ENCODE measurements around the gene NPEPPS. TPM values are rescaled to one million over a fixed set of nuclear protein-coding genes. Genes with fewer than 3 reads are reported as not detected.
"Not testable (repeated sequence)": the region's sequence is repeated elsewhere in the genome, so short reads cannot be mapped to it uniquely, and the experiment has no call there.

The NPEPPS gene
- 150 and 186 TPM in 2 replicates for total RNA-seq (ENCODE audit: low replicate concordance)
- long read RNA-seq, full-length matches to known transcripts = 93 of 250 reads
- long read RNA-seq, partial matches to known transcripts = 120 of 250 reads
- long read RNA-seq, other reads (novel, unspliced or antisense) = 37 of 250 reads

GRCh38 chr17:47530557-47531232 lies at the start of gene NPEPPS:
Gene NPEPPS, plus strand, starts transcription at chr17:47531108. Its CDS starts 193 bp downstream, at chr17:47531301.
- not testable (repeated sequence) for H3K4me1 Mint-ChIP-seq (ENCODE audit: unreplicated experiment); H3K9me3 Mint-ChIP-seq; H3K27me3 Mint-ChIP-seq; H3K36me3 Mint-ChIP-seq
- Mint-ChIP-seq H3K4me3 (peak within 1 kb of the TSS; percentile 95), H3K27ac (peak within 1 kb of the TSS; percentile 98)
- DNase-seq (ENCODE audit: extremely low spot score, unreplicated experiment) = peak; percentile 87

- not testable (repeated sequence) for H3K4me1 Mint-ChIP-seq (ENCODE audit: unreplicated experiment); H3K27me3 Mint-ChIP-seq; H3K9me3 Mint-ChIP-seq; H3K36me3 Mint-ChIP-seq; DNase-seq (ENCODE audit: extremely low spot score, unreplicated experiment)
- Mint-ChIP-seq H3K4me3 (peak overlapping the region; percentile 98), H3K27ac (peak overlapping the region; percentile 98)
Observed at GRCh38 chr17:47491841-47492212, 39.1 kb upstream of the NPEPPS start.

GRCh38 chr17:47499074-47499473 lies 31.8 kb upstream of the NPEPPS start:
- not testable (repeated sequence) for H3K27me3 Mint-ChIP-seq; DNase-seq (ENCODE audit: extremely low spot score, unreplicated experiment); H3K9me3 Mint-ChIP-seq; H3K27ac Mint-ChIP-seq; H3K4me3 Mint-ChIP-seq; H3K36me3 Mint-ChIP-seq
- peaks cover 16% of the 10 kb centered on the region for H3K4me1 Mint-ChIP-seq (ENCODE audit: unreplicated experiment)

GRCh38 chr17:47499494-47499893 lies 31.4 kb upstream of the NPEPPS start:
- not testable (repeated sequence) for DNase-seq (ENCODE audit: extremely low spot score, unreplicated experiment); H3K27ac Mint-ChIP-seq; H3K36me3 Mint-ChIP-seq; H3K4me3 Mint-ChIP-seq; H3K27me3 Mint-ChIP-seq; H3K9me3 Mint-ChIP-seq
- H3K4me1 Mint-ChIP-seq (ENCODE audit: unreplicated experiment) = peaks cover 16% of the 10 kb centered on the region

GRCh38 chr17:47500620-47501019 lies 30.3 kb upstream of the NPEPPS start:
- DNase-seq (ENCODE audit: extremely low spot score, unreplicated experiment); H3K27me3 Mint-ChIP-seq; H3K4me3 Mint-ChIP-seq; H3K36me3 Mint-ChIP-seq; H3K9me3 Mint-ChIP-seq: not testable (repeated sequence)
- peak; percentile 67 for TF ChIP-seq CTCF (conservative IDR thresholded peaks at IDR 0.05)
- peak overlapping the region; percentile 66 for H3K27ac Mint-ChIP-seq
- H3K4me1 Mint-ChIP-seq (ENCODE audit: unreplicated experiment) = peaks cover 16% of the 10 kb centered on the region

GRCh38 chr17:47502122-47502731 lies 28.7 kb upstream of the NPEPPS start:
- H3K36me3 Mint-ChIP-seq; H3K27me3 Mint-ChIP-seq; DNase-seq (ENCODE audit: extremely low spot score, unreplicated experiment); H3K9me3 Mint-ChIP-seq: not testable (repeated sequence)
- Mint-ChIP-seq H3K4me1 (ENCODE audit: unreplicated experiment) (peaks cover 16% of the 10 kb centered on the region), H3K27ac (peak overlapping the region; percentile 99), H3K4me3 (peak overlapping the region; percentile 31)

- not testable (repeated sequence) for H3K27me3 Mint-ChIP-seq; DNase-seq (ENCODE audit: extremely low spot score, unreplicated experiment); H3K9me3 Mint-ChIP-seq; H3K36me3 Mint-ChIP-seq
- H3K4me3 Mint-ChIP-seq = peak overlapping the region; percentile 59
- H3K27ac Mint-ChIP-seq = peak overlapping the region; percentile 99
- peaks cover 16% of the 10 kb centered on the region for H3K4me1 Mint-ChIP-seq (ENCODE audit: unreplicated experiment)
Observed at GRCh38 chr17:47502776-47503455, 28.0 kb upstream of the NPEPPS start.

- not testable (repeated sequence) for H3K27me3 Mint-ChIP-seq; H3K9me3 Mint-ChIP-seq; H3K4me3 Mint-ChIP-seq; H3K36me3 Mint-ChIP-seq; H3K4me1 Mint-ChIP-seq (ENCODE audit: unreplicated experiment); DNase-seq (ENCODE audit: extremely low spot score, unreplicated experiment)
- peak overlapping the region; percentile 83 for H3K27ac Mint-ChIP-seq
Observed at GRCh38 chr17:47511701-47512146, 19.2 kb upstream of the NPEPPS start.

GRCh38 chr17:47513301-47513700 lies 17.6 kb upstream of the NPEPPS start:
- not testable (repeated sequence) for H3K9me3 Mint-ChIP-seq; DNase-seq (ENCODE audit: extremely low spot score, unreplicated experiment)

GRCh38 chr17:47518880-47519279 lies 12.0 kb upstream of the NPEPPS start:
- not testable (repeated sequence) for H3K4me3 Mint-ChIP-seq

More at GRCh38 chr17:47513301-47513700, 17.6 kb upstream of the NPEPPS start:
- not testable (repeated sequence) for H3K27ac Mint-ChIP-seq; H3K4me3 Mint-ChIP-seq; H3K27me3 Mint-ChIP-seq; H3K36me3 Mint-ChIP-seq; H3K4me1 Mint-ChIP-seq (ENCODE audit: unreplicated experiment)

GRCh38 chr17:47519365-47519764 lies 11.5 kb upstream of the NPEPPS start:
- H3K27me3 Mint-ChIP-seq; H3K9me3 Mint-ChIP-seq; H3K4me3 Mint-ChIP-seq; H3K36me3 Mint-ChIP-seq; DNase-seq (ENCODE audit: extremely low spot score, unreplicated experiment); H3K4me1 Mint-ChIP-seq (ENCODE audit: unreplicated experiment): not testable (repeated sequence)
- peak overlapping the region; percentile 84 for H3K27ac Mint-ChIP-seq

More at GRCh38 chr17:47518880-47519279, 12.0 kb upstream of the NPEPPS start:
- not testable (repeated sequence) for H3K27me3 Mint-ChIP-seq; DNase-seq (ENCODE audit: extremely low spot score, unreplicated experiment); H3K4me1 Mint-ChIP-seq (ENCODE audit: unreplicated experiment); H3K9me3 Mint-ChIP-seq; H3K36me3 Mint-ChIP-seq
- H3K27ac Mint-ChIP-seq = peak overlapping the region; percentile 84

- H3K4me1 Mint-ChIP-seq (ENCODE audit: unreplicated experiment); H3K4me3 Mint-ChIP-seq; H3K27ac Mint-ChIP-seq; H3K9me3 Mint-ChIP-seq; DNase-seq (ENCODE audit: extremely low spot score, unreplicated experiment); H3K27me3 Mint-ChIP-seq; H3K36me3 Mint-ChIP-seq: not testable (repeated sequence)
Observed at GRCh38 chr17:47520279-47520678, 10.6 kb upstream of the NPEPPS start.

- H3K27me3 Mint-ChIP-seq; DNase-seq (ENCODE audit: extremely low spot score, unreplicated experiment); H3K27ac Mint-ChIP-seq; H3K9me3 Mint-ChIP-seq; H3K4me1 Mint-ChIP-seq (ENCODE audit: unreplicated experiment); H3K36me3 Mint-ChIP-seq; H3K4me3 Mint-ChIP-seq: not testable (repeated sequence)
Observed at GRCh38 chr17:47521434-47521833, 9.5 kb upstream of the NPEPPS start.
